Activated CD8-positive, alpha-beta memory T cell treated with anti-CD3 and anti-CD28 coated beads, Interleukin-2, amount 10 ng/mL, durations not matched to agents 7 days and 5 days (primary cell): Measurements from ENCODE around the gene ITPKA. TPM values are rescaled to one million over a fixed set of nuclear protein-coding genes. Genes with fewer than 3 reads are reported as not detected.
A peak's percentile ranks its signal among the peaks of the same experiment; 100 is the strongest.
"Not testable (repeated sequence)": the region's sequence is repeated elsewhere in the genome, so short reads cannot be mapped to it uniquely, and the experiment has no call there.

Experiments
- ATAC-seq: fragments of 150-1000 bp; cut with Tn5 transposase; one replicate; pipeline ENCODE4 v1.10.0; 2021; ENCODE audit warnings: moderate library complexity
- CTCF ChIA-PET: fragments of 350-600 bp; sonication (Branson Sonifier 250); formaldehyde crosslinking; loops from one replicate; lab custom pipeline; 2021; ENCODE audit warnings: antibody characterized with exemption; lab: Charles Lee
- DNase-seq: peaks from one replicate; pipeline ENCODE4 v3.0.0-alpha.2; 2020
- H3K27ac Mint-ChIP-seq: one replicate; pipeline ENCODE4 v1.8.0; 2021; ENCODE audit warnings: mild to moderate bottlenecking, mixed read lengths
- H3K27me3 Mint-ChIP-seq: one replicate; pipeline ENCODE4 v1.8.0; 2021; ENCODE audit warnings: mixed read lengths
- H3K36me3 Mint-ChIP-seq: one replicate; pipeline ENCODE4 v1.8.0; 2021; ENCODE audit warnings: mild to moderate bottlenecking, mixed read lengths
- H3K4me1 Mint-ChIP-seq: one replicate; pipeline ENCODE4 v1.8.0; 2021; ENCODE audit warnings: mixed read lengths
- H3K4me3 Mint-ChIP-seq: one replicate; pipeline ENCODE4 v1.8.0; 2021; ENCODE audit warnings: mild to moderate bottlenecking, moderate library complexity, mixed read lengths
- H3K9me3 Mint-ChIP-seq: one replicate; pipeline ENCODE4 v1.8.0; 2022; ENCODE audit warnings: low read depth, mixed read lengths
- total RNA-seq, 2 experiments: library from RNA; stranded (reverse); gene quantifications; one replicate each; pipeline ENCODE4 v1.2.3, GENCODE V29; 2021

The ITPKA gene
- under 1 TPM in 1 of 2 experiments, not detected in 1; 0.52 TPM for total RNA-seq

- Mint-ChIP-seq H3K27ac (no peak within 1 kb of the TSS), H3K36me3 (no peaks in the 10 kb centered on the region), H3K9me3 (no peaks in the 10 kb centered on the region), H3K27me3 (peaks cover 52% of the 10 kb centered on the region), H3K4me1 (peaks cover 41% of the 10 kb centered on the region), H3K4me3 (peak within 1 kb of the TSS; percentile 47)
- DNase-seq (peak; percentile 76), ATAC-seq (peak; percentile 71)
- CTCF ChIA-PET = interaction anchor here (0.8 to 2.2 kb wide), 2 partner anchors 11 to 28 kb away, joined by 3 to 10 read pairs; no protein-coding TSS in a partner anchor
Observed at GRCh38 chr15:41493205-41493901, at the start of gene ITPKA. ITPKA (plus strand) TSS chr15:41493874; CDS start chr15:41493928, 54 bp downstream.

- H3K27ac Mint-ChIP-seq = peak overlapping the region; percentile 49
- CTCF ChIA-PET = interaction anchor here (0.7 kb wide), 1 partner anchor 23 kb away, joined by 3 read pairs; no protein-coding TSS in a partner anchor
- ATAC-seq (no peak), DNase-seq (no peak)
- H3K4me1 Mint-ChIP-seq = peaks cover 9% of the 10 kb centered on the region
- H3K9me3 Mint-ChIP-seq = no peaks in the 10 kb centered on the region
- no peaks in the 10 kb centered on the region for H3K27me3 Mint-ChIP-seq
- no peak overlapping the region for H3K4me3 Mint-ChIP-seq
- peaks cover 21% of the 10 kb centered on the region for H3K36me3 Mint-ChIP-seq
Observed at GRCh38 chr15:41445399-41445798, 48.3 kb upstream of the ITPKA start.

DNA sequence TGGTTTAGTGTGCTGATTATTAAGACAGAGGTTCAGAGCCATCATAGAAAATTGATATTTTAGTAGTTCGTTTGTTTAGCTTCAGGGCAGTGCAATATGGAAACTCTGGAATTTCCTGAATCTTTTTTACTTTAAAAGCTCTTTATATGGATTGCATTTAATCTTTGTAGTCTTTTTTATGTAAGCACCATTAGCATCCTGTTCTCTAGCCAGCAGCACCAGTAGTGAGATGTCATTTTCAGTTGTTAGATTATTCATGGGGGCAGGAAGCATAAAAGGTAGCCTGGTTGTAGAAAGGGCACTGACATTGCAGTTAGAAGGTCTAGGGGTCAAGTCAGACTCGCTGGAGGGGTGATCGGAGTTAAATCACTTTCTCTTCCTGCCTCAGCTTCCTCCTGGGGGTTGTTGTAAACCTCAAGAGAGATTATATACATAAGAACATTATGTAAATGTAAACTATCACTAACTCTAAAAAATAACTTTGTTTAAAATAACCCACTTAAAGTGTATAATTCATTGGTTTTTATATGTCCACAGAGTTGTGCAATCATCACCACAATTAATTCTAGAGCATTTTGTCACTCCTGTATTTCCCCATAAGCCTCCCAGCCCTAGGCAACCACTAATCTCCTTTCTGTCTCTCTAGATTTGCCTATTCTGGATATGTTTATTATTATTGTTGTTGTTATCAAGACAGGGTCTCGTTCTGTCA, 31.4 kb upstream of the ITPKA start:
- H3K27ac Mint-ChIP-seq = peak overlapping the region; percentile 50
- CTCF ChIA-PET = interaction anchor here (1.3 kb wide), 1 partner anchor 19 kb away, joined by 3 read pairs; no protein-coding TSS in a partner anchor
- peaks cover 34% of the 10 kb centered on the region for H3K36me3 Mint-ChIP-seq
- H3K4me1 Mint-ChIP-seq = peaks cover 12% of the 10 kb centered on the region
- DNase-seq (no peak), ATAC-seq (no peak)
- no peak overlapping the region for H3K4me3 Mint-ChIP-seq
- no peaks in the 10 kb centered on the region for H3K27me3 Mint-ChIP-seq
- no peaks in the 10 kb centered on the region for H3K9me3 Mint-ChIP-seq

GRCh38 chr15:41464889-41465580, 28.6 kb upstream of the ITPKA start:
- no peaks in the 10 kb centered on the region for H3K27me3 Mint-ChIP-seq
- H3K36me3 Mint-ChIP-seq = peaks cover 28% of the 10 kb centered on the region
- CTCF ChIA-PET = interaction anchor here (1.0 to 2.9 kb wide), 24 partner anchors 8 to 464 kb away, joined by 3 to 18 read pairs (median 6); partner anchors contain the start of genes ITPKA, LTK, MAPKBP1 and RPAP1
- H3K4me1 Mint-ChIP-seq = peaks cover 12% of the 10 kb centered on the region
- no peak for DNase-seq
- no peak overlapping the region for H3K27ac Mint-ChIP-seq
- no peak overlapping the region for H3K4me3 Mint-ChIP-seq
- no peaks in the 10 kb centered on the region for H3K9me3 Mint-ChIP-seq
- no peak for ATAC-seq

- H3K4me1 Mint-ChIP-seq = peaks cover 12% of the 10 kb centered on the region
- H3K36me3 Mint-ChIP-seq = peaks cover 33% of the 10 kb centered on the region
- CTCF ChIA-PET = interaction anchor here (0.6 to 2.9 kb wide), 29 partner anchors 9 to 463 kb away, joined by 3 to 18 read pairs (median 5); partner anchors contain the start of genes ITPKA, LTK, MAPKBP1 and RPAP1
- ATAC-seq = peak; percentile 39
- no peaks in the 10 kb centered on the region for H3K9me3 Mint-ChIP-seq
- H3K4me3 Mint-ChIP-seq = no peak overlapping the region
- H3K27ac Mint-ChIP-seq = no peak overlapping the region
- H3K27me3 Mint-ChIP-seq = no peaks in the 10 kb centered on the region
- DNase-seq = no peak
Observed at GRCh38 chr15:41465822-41466421, 27.8 kb upstream of the ITPKA start.

DNA sequence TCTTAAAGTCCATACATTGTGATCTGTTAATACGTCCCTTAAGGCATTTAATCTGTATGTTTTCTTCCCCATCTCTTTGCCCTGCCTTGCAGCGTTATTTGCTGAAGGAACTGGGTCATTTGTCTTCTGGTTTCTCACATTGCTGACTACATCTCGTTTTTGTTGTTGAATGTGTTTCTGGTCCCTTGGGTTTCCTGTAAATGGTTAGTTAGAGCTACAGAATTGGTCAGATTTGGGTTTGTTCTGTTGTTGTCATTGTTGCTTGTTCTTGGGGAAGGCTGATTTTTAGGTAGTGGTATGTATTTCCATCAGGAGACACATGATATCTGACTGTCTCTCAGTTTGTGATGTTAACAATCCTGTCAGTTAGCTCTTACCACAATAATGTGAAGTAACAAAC, 27.0 kb upstream of the ITPKA start:
- DNase-seq (no peak), ATAC-seq (no peak)
- Mint-ChIP-seq H3K9me3 (no peaks in the 10 kb centered on the region), H3K27me3 (no peaks in the 10 kb centered on the region), H3K4me3 (no peak overlapping the region), H3K4me1 (peaks cover 12% of the 10 kb centered on the region), H3K27ac (no peak overlapping the region), H3K36me3 (peaks cover 39% of the 10 kb centered on the region)
- CTCF ChIA-PET = interaction anchor here (0.6 to 2.9 kb wide), 21 partner anchors 9 to 463 kb away, joined by 3 to 18 read pairs (median 5); partner anchors contain the start of genes ITPKA, LTK and MAPKBP1

DNA sequence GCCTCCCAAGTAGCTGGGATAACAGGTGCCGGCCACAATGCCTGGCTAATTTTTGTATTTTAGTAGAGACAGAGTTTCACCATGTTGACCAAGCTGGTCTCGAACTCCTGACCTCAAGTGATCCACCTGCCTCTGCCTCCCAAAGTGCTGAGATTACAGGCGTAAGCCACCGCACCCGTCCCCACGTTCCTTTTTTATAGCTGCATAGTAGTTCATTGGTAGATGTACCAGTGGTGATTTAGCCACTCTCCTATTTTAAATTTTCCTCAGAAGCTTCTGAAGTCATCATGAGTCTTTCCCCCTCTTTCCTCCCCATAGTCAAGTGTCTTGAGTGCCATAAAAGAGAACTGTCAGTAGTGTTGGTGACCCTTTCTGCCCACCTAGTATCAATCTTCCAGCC, 24.0 kb upstream of the ITPKA start:
- not testable (repeated sequence) for H3K27ac Mint-ChIP-seq, H3K27me3 Mint-ChIP-seq, H3K4me3 Mint-ChIP-seq, ATAC-seq, H3K4me1 Mint-ChIP-seq, DNase-seq, H3K9me3 Mint-ChIP-seq
- CTCF ChIA-PET = interaction anchor here (1.2 kb wide), 1 partner anchor 226 kb away, joined by 3 read pairs; no protein-coding TSS in a partner anchor
- peaks cover 42% of the 10 kb centered on the region for H3K36me3 Mint-ChIP-seq

GRCh38 chr15:41473418-41473817, 20.3 kb upstream of the ITPKA start:
- CTCF ChIA-PET = no interaction called here
- no peak for ATAC-seq
- peaks cover 56% of the 10 kb centered on the region for H3K36me3 Mint-ChIP-seq

GRCh38 chr15:41474436-41474835, 19.2 kb upstream of the ITPKA start:
- CTCF ChIA-PET = interaction anchor here (1.5 to 1.8 kb wide), 2 partner anchors 9 to 27 kb away, joined by 3 to 9 read pairs; no protein-coding TSS in a partner anchor
- DNase-seq (no peak), ATAC-seq (no peak)
- Mint-ChIP-seq H3K4me3 (no peak overlapping the region), H3K27ac (no peak overlapping the region), H3K9me3 (no peaks in the 10 kb centered on the region), H3K4me1 (peaks cover 2% of the 10 kb centered on the region), H3K36me3 (peaks cover 60% of the 10 kb centered on the region), H3K27me3 (no peaks in the 10 kb centered on the region)

More at GRCh38 chr15:41473418-41473817, 20.3 kb upstream of the ITPKA start:
- Mint-ChIP-seq H3K4me3 (no peak overlapping the region), H3K9me3 (no peaks in the 10 kb centered on the region), H3K27me3 (no peaks in the 10 kb centered on the region), H3K4me1 (peaks cover 2% of the 10 kb centered on the region), H3K27ac (no peak overlapping the region)
- DNase-seq = no peak

- DNase-seq = no peak
- CTCF ChIA-PET = interaction anchor here (1.5 to 1.8 kb wide), 2 partner anchors 9 to 27 kb away, joined by 3 to 9 read pairs; no protein-coding TSS in a partner anchor
- no peaks in the 10 kb centered on the region for H3K27me3 Mint-ChIP-seq
- H3K27ac Mint-ChIP-seq = no peak overlapping the region
- ATAC-seq = no peak
- H3K9me3 Mint-ChIP-seq = no peaks in the 10 kb centered on the region
- peaks cover 56% of the 10 kb centered on the region for H3K36me3 Mint-ChIP-seq
- H3K4me1 Mint-ChIP-seq = peaks cover 2% of the 10 kb centered on the region
- H3K4me3 Mint-ChIP-seq = no peak overlapping the region
Observed at GRCh38 chr15:41474941-41475340, 18.7 kb upstream of the ITPKA start.

DNA sequence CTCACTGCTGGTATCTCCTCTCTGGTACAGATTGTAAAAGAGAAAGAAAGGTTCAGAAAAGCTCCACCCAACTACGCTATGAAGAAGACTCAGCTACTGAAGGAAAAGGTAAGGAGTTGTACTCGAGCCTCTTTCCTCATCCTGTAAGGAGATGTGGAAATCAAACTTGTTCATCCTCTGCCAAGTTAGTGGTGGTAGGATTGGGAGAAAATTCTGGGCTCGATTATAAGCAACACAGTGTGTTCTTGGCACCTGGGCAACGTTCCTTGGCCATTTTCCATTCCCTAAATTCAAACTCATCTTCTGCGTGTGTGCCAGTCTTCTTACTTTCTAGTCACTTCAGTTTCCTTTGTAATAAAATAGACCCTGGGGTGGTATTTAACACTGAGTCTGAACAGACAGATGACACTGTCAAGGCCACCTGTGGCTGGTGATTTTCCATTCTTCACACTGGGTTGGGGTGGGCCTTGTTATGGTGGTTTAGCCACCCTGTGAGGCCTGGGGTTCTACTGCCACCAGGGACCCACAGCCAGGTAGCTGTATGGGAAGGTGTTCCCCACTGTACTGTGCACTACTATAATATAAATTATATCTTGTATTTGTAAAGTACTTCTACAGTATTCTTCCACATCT, 17.1 kb upstream of the ITPKA start:
- Mint-ChIP-seq H3K4me3 (no peak overlapping the region), H3K9me3 (no peaks in the 10 kb centered on the region), H3K4me1 (peaks cover 2% of the 10 kb centered on the region), H3K27ac (no peak overlapping the region), H3K36me3 (peaks cover 57% of the 10 kb centered on the region), H3K27me3 (no peaks in the 10 kb centered on the region)
- no peak for DNase-seq
- no peak for ATAC-seq
- CTCF ChIA-PET = interaction anchor here (1.8 kb wide), 1 partner anchor 11 kb away, joined by 9 read pairs; no protein-coding TSS in a partner anchor
